Fibroblast of villous mesenchyme (primary cell): ENCODE results near the gene WNT4. TPM values are rescaled to one million over a fixed set of nuclear protein-coding genes. Genes with fewer than 3 reads are reported as not detected.
A peak's percentile ranks its signal among the peaks of the same experiment; 100 is the strongest.

Source experiments
- DNase-seq: peaks from one replicate; pipeline ENCODE4 v3.0.0-alpha.2; 2010; ENCODE audit warnings: low read depth
- H3K4me3 ChIP-seq: 2 replicates; pipeline ENCODE4 v1.5.1; 2011; ENCODE audit warnings: low read depth, mild to moderate bottlenecking, low read length
- total RNA-seq: library from RNA; depleted of rRNA; stranded (reverse); fragments of >200 nt; gene quantifications from 2 replicates; pipeline ENCODE4 v1.2.3, GENCODE V29; 2012
- TF ChIP-seq, protein P1 (sequence below): IDR thresholded peaks from 2 replicates; pipeline ENCODE4 v1.5.1; 2012; ENCODE audit warnings: low read depth, mild to moderate bottlenecking, low read length; ENCODE audit not compliant: insufficient read depth

The WNT4 gene
- total RNA-seq, 1 donor, result 0.43 TPM

- no peak overlapping the region for H3K4me3 ChIP-seq
- TF ChIP-seq, protein P1, sequence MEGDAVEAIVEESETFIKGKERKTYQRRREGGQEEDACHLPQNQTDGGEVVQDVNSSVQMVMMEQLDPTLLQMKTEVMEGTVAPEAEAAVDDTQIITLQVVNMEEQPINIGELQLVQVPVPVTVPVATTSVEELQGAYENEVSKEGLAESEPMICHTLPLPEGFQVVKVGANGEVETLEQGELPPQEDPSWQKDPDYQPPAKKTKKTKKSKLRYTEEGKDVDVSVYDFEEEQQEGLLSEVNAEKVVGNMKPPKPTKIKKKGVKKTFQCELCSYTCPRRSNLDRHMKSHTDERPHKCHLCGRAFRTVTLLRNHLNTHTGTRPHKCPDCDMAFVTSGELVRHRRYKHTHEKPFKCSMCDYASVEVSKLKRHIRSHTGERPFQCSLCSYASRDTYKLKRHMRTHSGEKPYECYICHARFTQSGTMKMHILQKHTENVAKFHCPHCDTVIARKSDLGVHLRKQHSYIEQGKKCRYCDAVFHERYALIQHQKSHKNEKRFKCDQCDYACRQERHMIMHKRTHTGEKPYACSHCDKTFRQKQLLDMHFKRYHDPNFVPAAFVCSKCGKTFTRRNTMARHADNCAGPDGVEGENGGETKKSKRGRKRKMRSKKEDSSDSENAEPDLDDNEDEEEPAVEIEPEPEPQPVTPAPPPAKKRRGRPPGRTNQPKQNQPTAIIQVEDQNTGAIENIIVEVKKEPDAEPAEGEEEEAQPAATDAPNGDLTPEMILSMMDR, result no peak
- no peak for DNase-seq
Observed at GRCh38 chr1:22153660-22154437, 11.0 kb upstream of the WNT4 start.

DNA sequence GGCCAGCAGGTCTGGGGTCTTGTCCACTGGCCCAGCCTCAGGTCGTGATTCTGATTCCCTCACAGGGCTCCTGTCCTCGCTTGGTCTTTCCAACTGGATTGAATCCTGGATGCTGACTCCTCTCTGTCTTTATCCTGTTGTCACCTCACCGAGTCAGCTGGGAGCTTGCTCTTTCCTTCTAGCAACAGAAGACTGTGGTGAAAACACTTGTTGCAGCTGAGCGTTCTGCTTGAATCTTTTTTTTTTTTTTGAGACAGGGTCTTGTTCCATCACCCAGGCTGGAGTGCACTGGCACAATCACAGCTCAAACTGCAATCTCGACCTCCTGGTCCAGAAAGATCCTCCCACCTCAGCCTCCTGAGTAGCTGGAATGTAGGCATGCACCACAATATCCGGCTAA is 8.0 kb upstream of the WNT4 start:
- no peak for DNase-seq
- H3K4me3 ChIP-seq, result no peak overlapping the region
- TF ChIP-seq, protein P1, result no peak

- DNase-seq, result peak; percentile 37
- TF ChIP-seq, protein P1, result no peak
- H3K4me3 ChIP-seq, result peak overlapping the region; percentile 39
Observed at GRCh38 chr1:22142315-22143064, 407 bp downstream of the WNT4 start.

- TF ChIP-seq, protein P1, result no peak
- peak overlapping the region; percentile 39 for H3K4me3 ChIP-seq
- no peak for DNase-seq
Observed at GRCh38 chr1:22141554-22142314, 1.2 kb downstream of the WNT4 start.

DNA sequence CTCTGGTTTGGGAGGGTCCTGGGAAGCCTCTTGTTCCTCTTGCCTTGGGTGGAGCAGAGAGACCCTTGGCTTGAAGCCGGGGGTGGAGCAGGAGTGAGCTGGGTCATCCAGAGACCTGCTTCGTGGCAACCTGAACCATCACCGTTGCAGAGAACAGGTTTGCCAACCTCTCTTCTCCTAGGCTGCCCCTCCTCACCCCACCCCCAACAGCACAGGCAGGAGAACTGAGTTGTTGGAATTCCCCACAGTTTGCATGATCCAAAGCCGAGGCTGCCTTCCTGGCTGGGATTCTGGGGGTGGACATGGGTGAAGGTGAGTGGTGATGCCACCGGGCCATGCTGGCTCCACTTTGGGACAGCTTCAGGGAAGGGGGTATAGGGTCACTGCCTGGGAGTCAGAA is 2.2 kb downstream of the WNT4 start:
- H3K4me3 ChIP-seq, result no peak overlapping the region
- no peak for DNase-seq
- TF ChIP-seq, protein P1, result no peak

GRCh38 chr1:22139817-22140216 is 3.1 kb downstream of the WNT4 start:
- TF ChIP-seq, protein P1, result no peak
- H3K4me3 ChIP-seq, result no peak overlapping the region
- no peak for DNase-seq
